Measurements from ENCODE around the gene KCNK5. TPM values are rescaled to one million over a fixed set of nuclear protein-coding genes. Genes with fewer than 3 reads are reported as not detected.

KCNK5 gene
- total RNA-seq, 4 donors from 2014 or later, result 0.07 to 0.22 (median 0.20) TPM; not detected in 1

GRCh38 chr6:39188571-39188970 lies 40.7 kb downstream of the KCNK5 start:
- TF ChIP-seq POLR2A (IDR thresholded peaks at IDR 0.05) (no peak), CTCF (IDR thresholded peaks at IDR 0.05 in 4 of 5, conservative IDR thresholded peaks at IDR 0.05 in 1 of 5) (no peak)
- in situ Hi-C loops (cut with MboI; ENCODE audit: low sequenced_read_pairs in 4 of 4) (no loop called here), intact Hi-C loops (cut with DNase I; ENCODE audit: low total_unique reads) (no loop called here)
- Histone ChIP-seq H3K9me3 (no peaks in the 10 kb centered on the region), H3K4me3 (no peak overlapping the region), H3K4me1 (no peaks in the 10 kb centered on the region), H3K27me3 (no peaks in the 10 kb centered on the region), H3K36me3 (no peaks in the 10 kb centered on the region), H3K27ac (no peak overlapping the region)
- ATAC-seq (no peak), DNase-seq (no peak)

- Histone ChIP-seq H3K27ac (no peak overlapping the region), H3K4me1 (no peaks in the 10 kb centered on the region), H3K4me3 (no peak overlapping the region), H3K27me3 (no peaks in the 10 kb centered on the region), H3K36me3 (no peaks in the 10 kb centered on the region), H3K9me3 (no peaks in the 10 kb centered on the region)
- TF ChIP-seq POLR2A (IDR thresholded peaks at IDR 0.05) (no peak), CTCF (IDR thresholded peaks at IDR 0.05 in 4 of 5, conservative IDR thresholded peaks at IDR 0.05 in 1 of 5) (no peak)
- ATAC-seq (no peak), DNase-seq (no peak)
- in situ Hi-C loops (cut with MboI; ENCODE audit: low sequenced_read_pairs in 4 of 4), result no loop called here
- intact Hi-C loops (cut with DNase I; ENCODE audit: low total_unique reads), result no loop called here
These were observed 41.2 kb downstream of the KCNK5 start for GRCh38 chr6:39188098-39188450.

GRCh38 chr6:39184906-39185580 lies 44.2 kb downstream of the KCNK5 start:
- H3K9me3 ChIP-seq, result no peaks in the 10 kb centered on the region
- intact Hi-C loops (cut with DNase I; ENCODE audit: low total_unique reads) (no loop called here), in situ Hi-C loops (cut with MboI; ENCODE audit: low sequenced_read_pairs in 4 of 4) (no loop called here)
- H3K36me3 ChIP-seq, result no peaks in the 10 kb centered on the region
- no peaks in the 10 kb centered on the region for H3K27me3 ChIP-seq
- TF ChIP-seq POLR2A (IDR thresholded peaks at IDR 0.05) (no peak), CTCF (IDR thresholded peaks at IDR 0.05 in 4 of 5, conservative IDR thresholded peaks at IDR 0.05 in 1 of 5) (no peak)
- H3K4me3 ChIP-seq, result no peak overlapping the region
- DNase-seq, result no peak
- ATAC-seq, result no peak
- no peaks in the 10 kb centered on the region for H3K4me1 ChIP-seq
- no peak overlapping the region for H3K27ac ChIP-seq

GRCh38 chr6:39182604-39183003 lies 46.7 kb downstream of the KCNK5 start:
- H3K4me3 ChIP-seq, result no peak overlapping the region
- intact Hi-C loops (cut with DNase I; ENCODE audit: low total_unique reads), result no loop called here
- ATAC-seq, result no peak

More at GRCh38 chr6:39182604-39183003, 46.7 kb downstream of the KCNK5 start:
- TF ChIP-seq POLR2A (IDR thresholded peaks at IDR 0.05) (no peak), CTCF (IDR thresholded peaks at IDR 0.05 in 4 of 5, conservative IDR thresholded peaks at IDR 0.05 in 1 of 5) (no peak)
- H3K27me3 ChIP-seq, result no peaks in the 10 kb centered on the region
- H3K4me1 ChIP-seq, result no peaks in the 10 kb centered on the region
- H3K36me3 ChIP-seq, result no peaks in the 10 kb centered on the region
- DNase-seq, result no peak
- H3K27ac ChIP-seq, result no peak overlapping the region
- no peaks in the 10 kb centered on the region for H3K9me3 ChIP-seq
- in situ Hi-C loops (cut with MboI; ENCODE audit: low sequenced_read_pairs in 4 of 4), result no loop called here

Measured in gastrocnemius medialis (tissue), 4 donors.